Measurements from ENCODE around the gene IFI27L2.

IFI27L2 gene

GRCh38 chr14:94100847-94101246 lies 28.6 kb downstream of the IFI27L2 start:
- DNase-seq (ENCODE audit: low spot score), result no peak

DNA sequence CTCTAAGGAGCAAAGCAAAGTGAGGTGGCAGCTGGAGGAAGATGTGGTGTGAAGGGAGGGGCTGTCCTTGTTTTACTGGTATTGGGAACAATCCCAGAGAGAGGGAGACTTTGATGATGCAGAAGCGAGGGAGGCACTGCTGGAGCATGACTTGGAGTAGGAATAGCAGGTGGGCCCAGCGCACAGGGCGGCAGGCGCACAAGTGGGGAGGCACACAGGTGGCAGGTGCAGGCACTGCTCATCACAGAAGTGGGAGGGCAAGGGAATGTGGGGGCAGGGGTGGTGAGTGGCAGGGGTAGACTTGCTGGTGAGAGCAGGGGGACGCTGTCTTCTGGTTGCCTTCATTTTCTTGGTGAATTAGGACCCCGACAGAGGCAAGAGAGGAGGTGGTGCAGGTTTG lies 30.4 kb downstream of the IFI27L2 start:
- DNase-seq (ENCODE audit: low spot score), result no peak

- DNase-seq (ENCODE audit: low spot score), result no peak
Observed at GRCh38 chr14:94098326-94098992, 30.9 kb downstream of the IFI27L2 start.

DNA sequence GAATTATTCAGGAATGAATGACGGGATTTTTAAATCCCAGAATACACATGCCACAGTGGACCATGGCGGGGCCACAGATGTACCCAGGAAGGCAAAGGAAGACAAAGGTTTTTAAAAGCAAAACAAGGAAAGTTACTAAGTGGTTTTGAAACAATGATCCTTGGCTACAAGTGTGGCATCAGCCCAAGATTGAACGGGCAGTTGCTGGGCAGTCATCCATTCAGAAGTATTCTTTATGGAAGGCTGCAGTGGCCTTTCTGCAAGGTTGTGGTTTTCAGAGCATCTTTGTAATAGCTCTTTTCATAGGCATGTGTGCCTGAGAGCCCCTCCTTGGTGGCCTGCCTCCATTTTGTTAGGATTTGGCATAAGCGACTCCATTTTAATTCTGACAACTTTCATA lies 32.3 kb downstream of the IFI27L2 start:
- DNase-seq (ENCODE audit: low spot score), result no peak

- DNase-seq (ENCODE audit: low spot score), result no peak
Observed at GRCh38 chr14:94093418-94093817, 36.0 kb downstream of the IFI27L2 start.

DNA sequence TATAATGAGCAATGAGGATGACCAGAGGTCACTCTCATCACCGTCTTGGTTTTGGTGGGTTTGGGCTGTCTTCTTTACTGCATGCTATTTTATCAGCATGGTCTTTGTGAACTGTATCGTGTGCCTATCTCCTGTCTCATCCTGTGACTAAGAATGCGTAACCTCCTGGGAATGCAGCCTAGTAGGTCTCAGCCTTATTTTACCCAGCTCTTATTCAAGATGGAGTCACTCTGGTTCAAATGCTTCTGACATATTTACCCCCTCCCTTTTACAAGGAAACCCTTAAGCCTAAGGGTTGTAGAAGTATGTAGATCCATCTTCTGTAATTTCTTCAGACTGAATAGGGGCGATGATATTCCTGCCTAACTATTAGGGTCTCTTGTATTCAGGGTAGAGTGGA lies 39.9 kb downstream of the IFI27L2 start:
- DNase-seq (ENCODE audit: low spot score), result no peak

- no peak for DNase-seq (ENCODE audit: low spot score)
Observed at GRCh38 chr14:94088516-94088915, 40.9 kb downstream of the IFI27L2 start.

GRCh38 chr14:94087891-94088290 lies 41.5 kb downstream of the IFI27L2 start:
- no peak for DNase-seq (ENCODE audit: low spot score)

DNA sequence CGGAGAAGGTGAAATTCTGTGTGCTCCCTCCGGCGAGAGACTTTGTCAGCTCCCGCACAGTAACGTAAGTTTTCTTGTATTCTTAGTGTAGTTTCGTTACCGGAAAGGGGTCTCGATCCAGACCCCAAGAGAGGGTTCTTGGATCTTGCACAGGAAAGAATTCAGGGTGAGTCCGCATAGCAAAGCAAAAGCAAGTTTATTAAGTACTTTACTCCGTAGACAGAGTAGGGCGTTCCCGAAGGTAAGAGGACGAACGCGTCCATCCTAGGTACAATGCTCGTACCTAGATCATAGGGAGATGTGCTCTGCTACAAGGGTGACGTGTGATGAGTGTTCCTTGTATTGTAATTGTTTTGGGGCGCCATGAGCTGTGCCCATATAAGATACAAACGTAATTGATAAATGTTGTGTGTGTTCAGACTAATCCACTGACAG lies 48.0 kb downstream of the IFI27L2 start:
- no peak for DNase-seq (ENCODE audit: low spot score)

DNA sequence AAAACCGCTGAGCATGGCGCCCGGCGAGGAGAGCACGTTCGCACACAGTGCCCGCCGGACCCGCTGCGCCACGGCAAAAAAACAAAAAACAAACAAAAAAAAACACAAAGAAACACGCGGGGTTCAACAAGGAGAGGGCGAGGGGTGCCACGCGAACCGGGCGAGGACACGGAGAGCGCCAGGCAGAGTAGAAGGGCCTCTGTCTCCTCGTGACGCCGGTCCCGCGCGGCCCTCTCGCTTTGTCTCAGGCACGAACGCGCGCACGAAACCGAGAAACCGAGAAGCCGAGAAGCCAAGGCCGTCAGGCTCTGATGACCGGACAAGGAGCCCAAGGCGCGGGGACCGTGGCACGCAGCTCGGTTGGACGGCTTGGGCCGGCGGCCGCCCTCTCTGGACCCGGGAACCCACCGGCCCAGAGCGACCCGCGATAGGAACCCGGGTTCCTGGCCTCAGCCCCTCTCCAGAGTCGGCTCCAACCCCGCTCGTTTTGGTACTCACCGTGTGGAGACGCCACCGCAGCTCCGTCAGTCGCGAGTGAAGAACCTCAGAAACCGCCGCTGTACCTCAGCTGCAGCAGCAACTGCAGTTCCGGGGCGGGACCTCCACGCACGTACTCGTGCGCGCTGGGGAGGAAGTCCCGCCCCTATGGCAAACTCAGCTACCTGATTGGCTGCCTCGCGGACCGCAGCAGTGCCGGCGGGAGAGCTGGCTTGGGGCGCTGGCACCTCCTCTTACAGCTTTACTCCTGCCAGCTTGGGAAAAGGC lies 48.6 kb downstream of the IFI27L2 start, which contains the start of the genes DDX24 and IFI27L1:
Gene DDX24 (minus strand): TSS at position 582 of the 765 bp plus-strand sequence. CDS start 1,460 bp downstream, outside the sequence.
Gene IFI27L1 (plus strand): TSS at position 690 of the 765 bp plus-strand sequence. CDS start 15,628 bp downstream, outside the sequence.
- DNase-seq (ENCODE audit: low spot score), result peak; percentile 98

- no peak for DNase-seq (ENCODE audit: low spot score)
Observed at GRCh38 chr14:94079891-94080620, 49.3 kb downstream of the IFI27L2 start.

GRCh38 chr14:94077823-94078222 lies 51.6 kb downstream of the IFI27L2 start:
- DNase-seq (ENCODE audit: low spot score), result no peak
